Stromal cell of bone marrow (primary cell): ENCODE results near the gene IL18BP.

Experiments
- DNase-seq: peaks from one replicate; pipeline ENCODE4 v3.0.0-alpha.2; 2012; ENCODE audit warnings: low read depth

The IL18BP gene

GRCh38 chr11:72012897-72013721, 14.4 kb downstream of the IL18BP start:
- peak; percentile 50 for DNase-seq

DNA sequence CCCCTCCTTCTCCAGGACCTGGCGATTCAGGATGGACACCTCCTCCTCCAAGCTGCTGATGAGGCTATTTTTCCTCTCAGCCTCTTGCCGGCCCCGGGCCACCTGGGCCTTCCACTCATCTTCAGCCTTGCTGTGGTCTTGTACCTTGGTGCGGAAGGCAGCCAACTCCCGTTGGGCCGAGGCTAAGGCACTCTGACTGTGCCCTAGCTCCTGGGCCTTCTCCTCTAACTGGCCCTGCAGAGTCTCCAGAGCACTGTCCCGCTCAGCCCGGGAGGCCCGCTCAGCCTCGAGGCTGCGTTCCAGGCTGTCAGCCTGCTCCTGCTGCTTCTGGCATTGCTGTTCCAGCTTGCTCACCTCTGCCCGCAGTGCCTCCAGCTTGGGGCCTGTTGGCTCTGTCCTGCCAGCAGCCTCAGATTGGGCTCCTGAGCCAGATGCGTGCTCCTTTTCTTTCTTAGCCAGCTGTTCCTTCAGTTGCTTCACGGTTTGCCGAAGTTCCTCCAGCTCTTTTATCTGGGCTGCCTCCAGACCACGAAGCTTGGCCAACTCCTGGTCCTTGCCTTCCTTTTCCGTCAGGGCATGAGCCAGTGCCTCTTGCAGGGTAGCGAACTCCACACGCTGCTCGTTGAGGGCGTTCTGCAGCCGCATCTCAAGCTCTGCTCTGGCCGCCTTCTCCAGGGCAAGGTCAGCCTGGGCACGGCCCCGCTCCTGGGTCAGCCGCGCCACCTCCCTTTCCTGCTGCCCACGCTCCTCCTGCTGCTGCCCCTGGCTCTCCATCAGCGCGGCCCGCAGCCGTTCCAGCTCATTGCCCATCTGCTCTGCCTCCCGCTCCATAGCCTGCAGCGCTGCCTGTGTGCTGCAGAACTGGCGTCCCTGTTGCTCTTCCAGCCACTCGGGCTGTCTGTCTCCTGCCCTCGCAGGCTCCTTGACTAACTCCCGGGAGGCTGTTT, 15.3 kb downstream of the IL18BP start:
- DNase-seq: no peak

- no peak for DNase-seq
These were observed 16.1 kb downstream of the IL18BP start for GRCh38 chr11:72014761-72015320.

GRCh38 chr11:72015511-72016061, 16.9 kb downstream of the IL18BP start:
- no peak for DNase-seq

DNA sequence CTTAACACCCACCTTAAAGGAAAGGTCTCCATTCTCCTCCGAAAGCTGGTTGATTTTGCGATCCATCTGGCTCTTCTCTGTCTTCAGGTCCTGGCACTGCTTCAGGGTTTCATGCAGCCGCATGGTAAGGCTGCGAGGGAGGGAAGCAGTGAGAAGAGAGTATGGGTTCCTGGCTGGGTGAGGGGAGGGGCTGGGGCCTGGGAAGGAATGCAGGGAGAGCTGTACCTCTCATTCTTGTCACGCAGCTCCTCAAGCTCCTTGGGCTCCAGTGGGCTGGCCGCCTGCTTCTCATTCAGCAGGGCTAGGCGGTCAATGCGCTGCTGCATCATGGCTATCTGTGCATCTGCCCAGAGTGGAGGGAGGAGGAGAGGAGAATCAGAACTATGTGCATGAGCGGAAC, 19.5 kb downstream of the IL18BP start:
- no peak for DNase-seq

DNA sequence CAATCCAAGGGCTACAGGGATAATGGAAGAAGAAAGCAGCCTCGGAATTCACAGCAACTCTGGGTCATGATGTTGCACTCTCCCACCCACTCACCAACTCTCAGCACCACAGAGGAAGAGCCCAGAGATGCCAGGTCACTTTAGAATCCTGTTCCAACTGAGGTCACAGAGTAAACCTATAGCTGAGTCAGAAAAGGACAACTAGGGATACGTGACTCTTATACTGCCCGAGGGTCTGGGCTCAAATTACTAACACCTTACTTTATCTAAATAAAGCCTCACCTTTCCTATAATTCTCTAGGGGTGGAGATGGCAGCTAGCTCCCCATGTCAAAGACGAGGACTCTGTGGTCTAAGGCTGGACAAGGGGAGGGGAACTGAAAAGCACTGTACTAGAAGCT, 24.6 kb downstream of the IL18BP start:
- no peak for DNase-seq

GRCh38 chr11:72024069-72024754, 25.5 kb downstream of the IL18BP start:
- no peak for DNase-seq

DNA sequence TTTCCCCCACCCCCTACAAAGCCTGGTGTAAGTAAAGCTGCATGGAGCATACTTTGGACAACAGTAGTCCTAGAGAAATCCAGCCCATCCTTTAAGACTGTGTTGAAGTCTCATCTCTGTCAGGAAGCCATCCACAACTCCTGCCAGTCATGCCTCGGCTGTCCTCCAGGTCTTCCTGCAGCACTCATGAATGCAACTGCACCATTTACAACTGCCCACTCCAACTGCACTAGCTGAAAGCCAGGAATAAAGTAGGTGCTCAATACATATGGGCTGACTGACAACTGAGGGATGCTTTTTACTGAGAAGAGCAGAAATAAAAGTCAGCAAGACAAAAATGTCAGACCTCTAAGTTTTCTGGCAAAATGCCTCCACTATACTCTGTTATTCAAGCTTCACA, 27.4 kb downstream of the IL18BP start:
- no peak for DNase-seq

DNA sequence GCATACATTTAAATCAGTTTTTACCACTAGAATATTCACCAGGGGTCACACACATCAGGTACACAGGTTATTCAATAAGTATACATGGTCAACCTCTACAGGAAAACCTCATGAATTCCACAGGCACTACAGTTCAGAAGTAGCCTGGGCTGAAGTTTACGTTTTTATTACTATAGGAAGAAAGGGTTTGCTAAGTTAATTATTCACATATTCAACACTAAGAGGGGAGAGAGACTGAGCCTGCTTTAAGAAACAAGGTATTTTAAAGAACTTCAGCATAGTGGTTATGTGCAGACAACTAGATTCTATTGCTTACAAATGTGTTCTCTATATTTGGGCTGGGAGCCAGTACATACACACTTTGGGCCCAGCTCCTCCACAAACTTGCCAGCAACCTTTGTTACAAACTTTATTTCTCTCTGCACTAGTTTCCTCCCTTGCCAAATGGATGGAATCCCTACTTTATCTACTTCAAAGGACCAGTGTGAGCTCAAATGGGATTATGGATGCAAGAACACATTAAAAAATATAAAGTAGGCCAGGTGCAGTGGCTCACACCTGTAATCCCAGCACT, 31.9 kb downstream of the IL18BP start:
- no peak for DNase-seq

GRCh38 chr11:72036687-72037086, 38.0 kb downstream of the IL18BP start:
- DNase-seq: no peak

DNA sequence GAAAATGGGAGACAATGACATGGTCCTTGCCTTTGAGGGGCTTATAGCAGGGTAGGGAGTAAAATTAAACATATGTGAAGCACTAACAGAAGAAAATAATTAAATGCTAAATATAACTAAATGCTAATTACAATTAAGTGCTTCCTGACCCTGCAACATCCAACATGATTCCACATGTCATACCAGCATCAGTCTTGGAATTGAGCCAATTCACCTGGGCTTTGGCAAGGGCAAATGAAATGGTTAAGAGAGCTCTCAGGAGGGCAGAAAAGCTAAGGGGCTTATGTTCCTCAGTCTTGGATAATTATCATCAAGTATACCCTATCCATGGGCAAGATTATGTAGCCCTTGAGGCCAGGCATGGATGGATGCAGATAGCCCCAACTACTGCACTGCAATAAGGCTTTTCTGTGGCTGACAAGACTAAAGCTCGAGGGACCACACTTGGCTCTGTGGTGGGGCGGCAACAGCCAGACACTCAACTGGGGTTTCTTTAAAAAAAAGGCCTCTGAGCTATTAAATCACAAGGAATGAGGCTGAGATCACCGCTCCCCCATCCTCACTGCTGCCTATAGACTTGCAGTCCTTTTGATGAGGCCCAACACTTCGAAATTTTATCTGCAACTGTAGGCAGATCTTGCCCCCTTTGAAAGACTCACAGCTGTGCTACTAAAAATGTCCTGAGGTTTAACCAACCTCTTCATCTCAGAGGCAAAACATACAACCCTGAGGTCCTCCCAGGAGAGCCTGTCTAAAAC, 39.0 kb downstream of the IL18BP start:
- DNase-seq: no peak

DNA sequence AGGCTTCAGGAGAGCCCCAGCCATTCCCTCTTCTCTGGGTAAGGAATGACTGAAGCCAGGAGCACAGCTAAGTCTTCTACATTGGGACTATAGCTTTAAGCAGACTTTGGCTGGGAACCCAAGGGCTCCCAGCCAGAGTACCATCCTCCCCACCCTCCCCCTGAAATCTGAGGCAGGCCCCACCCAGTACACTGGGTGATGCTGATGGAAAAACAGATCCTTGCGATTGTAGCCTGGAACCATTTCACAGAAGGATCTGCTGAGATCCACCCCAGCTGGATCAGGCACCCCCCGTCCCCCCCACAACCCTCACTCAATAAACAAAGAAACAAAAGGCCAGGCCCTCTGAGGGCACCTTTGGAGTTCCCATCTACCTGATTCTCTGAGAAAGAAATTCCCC, 39.8 kb downstream of the IL18BP start:
- DNase-seq: peak; percentile 83

DNA sequence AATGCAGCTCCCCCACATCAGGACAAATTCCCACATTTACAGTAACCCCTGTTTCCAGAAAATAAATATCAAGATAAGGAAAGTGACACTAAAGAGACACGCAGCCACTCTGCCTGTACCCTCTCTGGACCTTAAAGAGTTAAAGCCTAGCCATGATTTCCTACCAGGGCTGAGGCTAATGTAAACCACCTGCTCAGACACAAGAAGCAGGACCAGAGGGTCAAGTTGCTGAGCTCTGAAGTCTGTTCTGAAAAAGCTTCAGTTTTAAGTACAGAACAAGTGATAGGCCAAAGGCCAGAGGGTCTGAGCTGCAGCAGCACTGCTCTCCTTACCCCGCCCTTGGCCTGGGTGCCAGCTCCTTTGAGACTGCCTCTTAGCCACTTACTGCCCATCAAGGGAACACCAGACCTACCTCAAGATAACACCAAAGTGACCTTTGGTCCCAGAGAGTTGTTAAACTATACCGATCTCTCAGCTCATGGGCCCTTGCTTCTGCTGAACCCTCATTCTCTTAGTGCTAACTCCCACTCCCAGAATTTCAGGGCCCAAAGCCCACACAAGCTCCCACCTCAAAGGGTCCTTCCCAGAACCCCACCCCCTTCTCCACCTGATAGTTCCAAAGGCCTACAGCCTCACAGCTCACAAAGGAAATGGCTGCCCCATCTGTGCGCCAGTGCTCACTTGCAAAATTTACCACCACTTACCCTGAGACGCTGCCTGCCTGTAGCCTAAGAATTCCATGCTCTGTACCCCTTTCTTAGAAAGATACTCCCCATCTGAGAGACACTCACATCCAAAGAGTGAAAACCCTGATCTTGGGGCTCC, 40.5 kb downstream of the IL18BP start:
- no peak for DNase-seq

- DNase-seq: no peak
These were observed 41.2 kb downstream of the IL18BP start for GRCh38 chr11:72039856-72040401.

GRCh38 chr11:72040491-72041363, 42.0 kb downstream of the IL18BP start:
- peak; percentile 93 for DNase-seq

DNA sequence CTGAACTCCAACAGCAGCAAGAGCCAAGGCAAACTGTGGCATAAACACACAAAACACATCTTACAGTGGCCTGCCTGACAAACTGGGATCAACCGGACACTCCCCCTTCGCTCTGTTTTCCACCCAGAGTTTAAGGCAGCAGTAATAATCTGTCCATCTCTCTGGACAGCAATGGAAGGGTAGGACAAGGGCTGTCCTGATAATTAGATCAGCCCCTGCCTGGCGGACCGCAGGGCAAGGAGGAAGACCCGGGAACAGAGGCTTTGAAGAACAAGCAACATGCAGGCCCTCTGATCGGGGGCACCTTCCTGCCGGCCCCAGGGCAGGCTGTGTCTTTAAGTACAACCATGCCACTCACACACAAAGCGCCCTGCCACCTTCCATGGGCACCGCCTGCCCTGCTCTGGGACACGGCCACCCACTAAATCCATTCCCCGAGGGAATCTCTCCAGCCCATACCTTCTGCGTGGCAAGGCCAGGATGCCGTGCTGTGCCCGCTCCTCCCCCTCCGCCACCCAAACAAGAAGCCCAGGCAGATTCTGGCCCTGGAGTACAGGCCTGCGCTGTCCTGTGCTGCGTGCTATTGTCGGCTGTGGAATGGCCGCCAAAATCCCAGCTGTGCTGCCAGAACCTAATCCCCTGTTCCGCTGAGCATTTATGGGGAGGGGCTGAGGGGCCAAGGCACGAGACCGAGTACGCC, 42.8 kb downstream of the IL18BP start:
- peak; percentile 47 for DNase-seq

DNA sequence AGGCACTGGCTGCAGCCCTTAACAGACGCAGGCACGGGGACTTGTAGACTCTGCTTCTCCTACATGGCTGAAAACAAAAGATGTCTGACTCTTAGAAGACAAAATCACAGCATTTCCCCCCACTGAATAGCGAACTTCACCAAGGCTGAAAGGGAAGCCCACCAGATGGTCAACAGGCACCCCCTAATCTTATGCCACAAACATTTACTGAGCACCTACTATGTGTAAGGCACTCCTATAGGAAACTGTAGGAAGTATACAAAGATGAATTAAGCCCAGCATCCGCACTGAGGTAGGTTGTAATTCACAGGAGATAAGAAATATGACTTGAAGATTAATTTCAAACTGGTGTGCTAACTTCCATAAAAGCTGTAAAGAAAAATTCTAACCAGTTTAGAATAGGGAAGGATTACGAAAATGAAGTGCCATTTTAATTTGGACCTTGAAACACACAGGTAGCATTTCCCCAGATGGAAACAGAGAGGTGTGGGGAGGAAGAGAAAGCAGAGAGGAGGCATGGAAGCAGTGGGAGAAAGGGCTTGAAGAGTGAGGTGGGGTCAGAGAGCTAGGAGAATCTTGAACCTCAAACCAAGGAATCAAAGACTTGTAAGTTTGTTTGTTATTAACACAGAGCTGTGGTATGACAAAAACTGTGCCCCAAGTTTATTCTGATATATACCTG, 43.5 kb downstream of the IL18BP start:
- DNase-seq: no peak
